HT1080 (cell line): ENCODE results near the gene ADCY5. TPM values are rescaled to one million over a fixed set of nuclear protein-coding genes. Genes with fewer than 3 reads are reported as not detected.

ENCODE experiments used
- DNase-seq: peaks from one replicate; pipeline ENCODE4 v3.0.0-alpha.2; 2015; ENCODE audit warnings: low read depth
- total RNA-seq: library from RNA; depleted of rRNA; stranded (reverse); fragments of >200 nt; shearing (Covaris generic); gene quantifications from 2 replicates; pipeline ENCODE4 v1.2.3, GENCODE V29; 2014

Gene ADCY5
- total RNA-seq, 1 experiment from 2014 or later, result 1.7 TPM

GRCh38 chr3:123290107-123290930 lies 158.6 kb downstream of the ADCY5 start:
- DNase-seq, result no peak

GRCh38 chr3:123289391-123290106 lies 159.3 kb downstream of the ADCY5 start:
- no peak for DNase-seq

- DNase-seq, result no peak
These were observed 161.0 kb downstream of the ADCY5 start for GRCh38 chr3:123287962-123288302.

- no peak for DNase-seq
These were observed 161.6 kb downstream of the ADCY5 start for GRCh38 chr3:123287051-123287961.

GRCh38 chr3:123286308-123287023 lies 162.4 kb downstream of the ADCY5 start:
- DNase-seq, result peak; percentile 65

- DNase-seq, result no peak
These were observed 163.0 kb downstream of the ADCY5 start for GRCh38 chr3:123285931-123286307.

- DNase-seq, result no peak
These were observed 163.4 kb downstream of the ADCY5 start for GRCh38 chr3:123285479-123285878.

- DNase-seq, result peak; percentile 45
These were observed 163.8 kb downstream of the ADCY5 start for GRCh38 chr3:123285066-123285465.

GRCh38 chr3:123284399-123285010 lies 164.4 kb downstream of the ADCY5 start:
- DNase-seq, result no peak

GRCh38 chr3:123283657-123284398 lies 165.1 kb downstream of the ADCY5 start:
- no peak for DNase-seq

GRCh38 chr3:123283074-123283473 lies 165.8 kb downstream of the ADCY5 start:
- no peak for DNase-seq

- no peak for DNase-seq
These were observed 166.4 kb downstream of the ADCY5 start for GRCh38 chr3:123282461-123282860.

- DNase-seq, result no peak
These were observed 167.0 kb downstream of the ADCY5 start for GRCh38 chr3:123281929-123282328.

GRCh38 chr3:123281406-123281805 lies 167.5 kb downstream of the ADCY5 start:
- no peak for DNase-seq

- no peak for DNase-seq
These were observed 169.8 kb downstream of the ADCY5 start for GRCh38 chr3:123279121-123279520.

GRCh38 chr3:123278446-123278845 lies 170.4 kb downstream of the ADCY5 start:
- no peak for DNase-seq

GRCh38 chr3:123277106-123277505 lies 171.8 kb downstream of the ADCY5 start:
- DNase-seq, result no peak

- DNase-seq, result no peak
These were observed 172.4 kb downstream of the ADCY5 start for GRCh38 chr3:123276346-123277006.

- no peak for DNase-seq
These were observed 173.2 kb downstream of the ADCY5 start for GRCh38 chr3:123275691-123276090.
